A673 (cell line): ENCODE results near the gene ZNF514.

ENCODE experiments used
- EZH2 ChIP-seq: fragments of 200-600 bp; sonication (generic); IDR thresholded peaks from 2 replicates; pipeline ENCODE4 v1.6.1; 2017; ENCODE audit warnings: borderline replicate concordance, low read depth, mild to moderate bottlenecking, mixed read lengths, antibody characterized with exemption, low read length; ENCODE audit not compliant: poor library complexity, severe bottlenecking
- TF ChIP-seq, protein P1 (sequence below): fragments of 300-800, 200-600 bp; sonication (generic); conservative IDR thresholded peaks from 2 replicates; pipeline ENCODE4 v1.5.1; 2017; ENCODE audit warnings: low read depth, mild to moderate bottlenecking, antibody characterized with exemption, low read length, moderate library complexity, mixed read lengths

DNA sequence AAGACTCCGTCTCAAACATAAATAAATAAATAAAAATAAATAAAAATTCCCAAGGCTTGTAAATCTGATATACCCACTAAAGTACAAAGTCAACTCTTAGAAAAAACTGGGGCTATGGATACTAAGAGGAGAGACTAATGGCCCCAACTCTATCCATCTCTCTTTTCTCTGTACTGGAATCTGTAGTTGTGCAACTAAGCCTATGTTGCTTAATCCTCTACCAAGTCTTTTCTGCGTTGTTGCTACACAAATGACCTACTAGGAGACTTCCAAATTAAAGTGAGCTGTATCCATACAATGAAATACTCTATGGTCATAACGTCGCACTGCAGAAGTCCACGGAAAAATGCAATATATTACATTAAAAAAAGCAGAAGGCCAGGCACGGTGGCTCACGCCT lies 46.2 kb downstream of the ZNF514 start:
- TF ChIP-seq, protein P1, sequence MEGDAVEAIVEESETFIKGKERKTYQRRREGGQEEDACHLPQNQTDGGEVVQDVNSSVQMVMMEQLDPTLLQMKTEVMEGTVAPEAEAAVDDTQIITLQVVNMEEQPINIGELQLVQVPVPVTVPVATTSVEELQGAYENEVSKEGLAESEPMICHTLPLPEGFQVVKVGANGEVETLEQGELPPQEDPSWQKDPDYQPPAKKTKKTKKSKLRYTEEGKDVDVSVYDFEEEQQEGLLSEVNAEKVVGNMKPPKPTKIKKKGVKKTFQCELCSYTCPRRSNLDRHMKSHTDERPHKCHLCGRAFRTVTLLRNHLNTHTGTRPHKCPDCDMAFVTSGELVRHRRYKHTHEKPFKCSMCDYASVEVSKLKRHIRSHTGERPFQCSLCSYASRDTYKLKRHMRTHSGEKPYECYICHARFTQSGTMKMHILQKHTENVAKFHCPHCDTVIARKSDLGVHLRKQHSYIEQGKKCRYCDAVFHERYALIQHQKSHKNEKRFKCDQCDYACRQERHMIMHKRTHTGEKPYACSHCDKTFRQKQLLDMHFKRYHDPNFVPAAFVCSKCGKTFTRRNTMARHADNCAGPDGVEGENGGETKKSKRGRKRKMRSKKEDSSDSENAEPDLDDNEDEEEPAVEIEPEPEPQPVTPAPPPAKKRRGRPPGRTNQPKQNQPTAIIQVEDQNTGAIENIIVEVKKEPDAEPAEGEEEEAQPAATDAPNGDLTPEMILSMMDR = no peak
- no peak for TF ChIP-seq EZH2
